Neural cell (in vitro differentiated cells): ENCODE data around the gene KLK6. TPM values are rescaled to one million over a fixed set of nuclear protein-coding genes. Genes with fewer than 3 reads are reported as not detected.

Source experiments
- H2AFZ ChIP-seq: fragments of 200-600, 300-800 bp; sonication (generic), shearing (Covaris generic); 2 replicates; pipeline ENCODE4 v1.6.0; 2014; ENCODE audit warnings: low read depth, mild to moderate bottlenecking, antibody characterized with exemption, low read length, moderate library complexity
- H3F3A ChIP-seq: fragments of 200-600 bp; shearing (Covaris generic); 2 replicates; pipeline ENCODE4 v1.6.1; 2016; ENCODE audit warnings: mild to moderate bottlenecking, moderate library complexity, mixed read lengths, antibody characterized with exemption, low read length; ENCODE audit not compliant: insufficient read depth, poor library complexity, severe bottlenecking
- H3K27ac ChIP-seq: fragments of 200-600, 300-800 bp; sonication (generic), shearing (Covaris generic); 2 replicates; pipeline ENCODE4 v1.5.1; 2014; ENCODE audit warnings: mild to moderate bottlenecking, low read length, moderate library complexity
- H3K27me3 ChIP-seq: fragments of 300-800, 200-600 bp; sonication (generic), shearing (Covaris generic); 2 replicates; pipeline ENCODE4 v1.6.0; 2014; ENCODE audit warnings: mild to moderate bottlenecking, low read depth, low read length, moderate library complexity; ENCODE audit not compliant: insufficient read depth
- H3K36me3 ChIP-seq: fragments of 300-800, 200-600 bp; sonication (generic), shearing (Covaris generic); 2 replicates; pipeline ENCODE4 v1.5.1; 2014; ENCODE audit warnings: mild to moderate bottlenecking, antibody characterized with exemption, low read length, moderate library complexity; ENCODE audit not compliant: insufficient read depth
- H3K4me2 ChIP-seq: fragments of 300-800, 200-600 bp; sonication (generic), shearing (Covaris generic); 2 replicates; pipeline ENCODE4 v1.6.0; 2014; ENCODE audit warnings: mild to moderate bottlenecking, low read length
- H3K4me3 ChIP-seq: fragments of 300-800, 200-600 bp; sonication (generic), shearing (Covaris generic); 2 replicates; pipeline ENCODE4 v1.5.1; 2014; ENCODE audit warnings: mild to moderate bottlenecking, low read length, moderate library complexity
- H3K79me2 ChIP-seq: fragments of 200-600 bp; shearing (Covaris generic); replicated peaks from 2 replicates; pipeline ENCODE4 v1.6.0; 2014; ENCODE audit warnings: mild to moderate bottlenecking, low read length, moderate library complexity; ENCODE audit not compliant: insufficient read depth
- H3K9ac ChIP-seq: fragments of 300-800, 200-600 bp; sonication (generic), shearing (Covaris generic); 2 replicates; pipeline ENCODE4 v1.6.1; 2016; ENCODE audit warnings: mild to moderate bottlenecking, low read length, mixed read lengths
- H3K9me2 ChIP-seq: fragments of 200-600 bp; shearing (Covaris generic); 2 replicates; pipeline ENCODE4 v1.6.1; 2016; ENCODE audit warnings: mild to moderate bottlenecking, low read length, mixed read lengths; ENCODE audit not compliant: insufficient read depth
- H3K9me3 ChIP-seq: fragments of 200-600, 300-800 bp; sonication (generic), shearing (Covaris generic); 2 replicates; pipeline ENCODE4 v1.6.1; 2016; ENCODE audit warnings: mild to moderate bottlenecking, mixed run types, low read length, moderate library complexity, mixed read lengths
- H4K20me1 ChIP-seq: fragments of 200-600 bp; shearing (Covaris generic); 2 replicates; pipeline ENCODE4 v1.6.1; 2016; ENCODE audit warnings: mild to moderate bottlenecking, mixed run types; ENCODE audit not compliant: insufficient read depth
- CTCF ChIP-seq: fragments of 450-650 bp; IDR thresholded peaks from 2 replicates; pipeline ENCODE4 v1.5.1; 2014; ENCODE audit warnings: antibody characterized with exemption, mild to moderate bottlenecking, moderate library complexity; ENCODE audit not compliant: poor library complexity, severe bottlenecking
- EP300 ChIP-seq: fragments of 450-650 bp; conservative IDR thresholded peaks from 2 replicates; pipeline ENCODE4 v1.6.1; 2014; ENCODE audit warnings: antibody characterized with exemption, mild to moderate bottlenecking, moderate library complexity; ENCODE audit not compliant: poor library complexity, severe bottlenecking
- EZH2 ChIP-seq: fragments of 200-600, 300-800 bp; shearing (Covaris generic), sonication (generic); IDR thresholded peaks from 2 replicates; pipeline ENCODE4 v1.6.1; 2014; ENCODE audit warnings: antibody characterized with exemption, low read length, borderline replicate concordance, mild to moderate bottlenecking; ENCODE audit not compliant: insufficient read depth, poor library complexity, severe bottlenecking
- MXI1 ChIP-seq: fragments of 450-650 bp; conservative IDR thresholded peaks from 2 replicates; pipeline ENCODE4 v1.6.1; 2014; ENCODE audit warnings: antibody characterized with exemption, mild to moderate bottlenecking; ENCODE audit not compliant: poor library complexity, severe bottlenecking
- POLR2AphosphoS5 ChIP-seq: IDR thresholded peaks from 2 replicates; pipeline ENCODE4 v1.6.1; 2012
- RAD21 ChIP-seq: fragments of 450-650 bp; conservative IDR thresholded peaks from 2 replicates; pipeline ENCODE4 v1.6.1; 2014; ENCODE audit warnings: antibody characterized with exemption, mild to moderate bottlenecking, moderate library complexity
- REST ChIP-seq: IDR thresholded peaks from 2 replicates; pipeline ENCODE4 v1.6.1; 2012; ENCODE audit warnings: borderline replicate concordance
- SMC3 ChIP-seq: fragments of 450-650 bp; conservative IDR thresholded peaks from 2 replicates; pipeline ENCODE4 v1.6.1; 2014; ENCODE audit warnings: antibody characterized with exemption, mild to moderate bottlenecking, moderate library complexity; ENCODE audit not compliant: poor library complexity
- TAF1 ChIP-seq: IDR thresholded peaks from 2 replicates; pipeline ENCODE4 v1.6.1; 2012; ENCODE audit warnings: low read depth
- polyA plus RNA-seq: library from polyadenylated mRNA; depleted of rRNA; stranded (reverse); fragments of >200 nt; gene quantifications from 2 replicates; pipeline ENCODE4 v1.2.3, GENCODE V29; 2014

KLK6 gene
- polyA plus RNA-seq, 1 donor from 2014 or later: not detected

- no peak overlapping the region for H3K4me3 ChIP-seq
- H3K27ac ChIP-seq: no peak overlapping the region
- H3K4me2 ChIP-seq: no peak overlapping the region
- H3F3A ChIP-seq: no peaks in the 10 kb centered on the region
- no peaks in the 10 kb centered on the region for H3K9me2 ChIP-seq
- H2AFZ ChIP-seq: no peak overlapping the region
- H3K9ac ChIP-seq: no peak overlapping the region
- peaks cover 9% of the 10 kb centered on the region for H3K27me3 ChIP-seq
- no peaks in the 10 kb centered on the region for H3K36me3 ChIP-seq
- no peaks in the 10 kb centered on the region for H3K9me3 ChIP-seq
- TF ChIP-seq CTCF (no peak), MXI1 (no peak), REST (no peak), POLR2AphosphoS5 (no peak), EP300 (no peak), EZH2 (no peak), SMC3 (no peak), RAD21 (no peak), TAF1 (no peak)
- no peaks in the 10 kb centered on the region for H3K79me2 ChIP-seq
- H4K20me1 ChIP-seq: no peaks in the 10 kb centered on the region
These were observed 38.4 kb downstream of the KLK6 start for GRCh38 chr19:50931023-50931422.

GRCh38 chr19:50928831-50929230 lies 40.6 kb downstream of the KLK6 start:
- TF ChIP-seq CTCF: no peak
- no peak for TF ChIP-seq EZH2
- no peak for TF ChIP-seq EP300
- TF ChIP-seq POLR2AphosphoS5: no peak
- TF ChIP-seq REST: no peak
- no peak for TF ChIP-seq TAF1
- no peak for TF ChIP-seq SMC3
- no peak for TF ChIP-seq RAD21
- no peak for TF ChIP-seq MXI1
- no peak overlapping the region for H3K4me2 ChIP-seq
- peaks cover 9% of the 10 kb centered on the region for H3K27me3 ChIP-seq
- no peaks in the 10 kb centered on the region for H3F3A ChIP-seq
- no peak overlapping the region for H2AFZ ChIP-seq
- H4K20me1 ChIP-seq: no peaks in the 10 kb centered on the region
- no peaks in the 10 kb centered on the region for H3K9me3 ChIP-seq
- H3K9ac ChIP-seq: no peak overlapping the region
- no peaks in the 10 kb centered on the region for H3K9me2 ChIP-seq
- H3K4me3 ChIP-seq: no peak overlapping the region
- no peaks in the 10 kb centered on the region for H3K36me3 ChIP-seq
- H3K79me2 ChIP-seq: no peaks in the 10 kb centered on the region
- H3K27ac ChIP-seq: no peak overlapping the region
